HG02885 (cell line): ENCODE results near the gene CDK11A.
"Not testable (repeated sequence)": the region's sequence is repeated elsewhere in the genome, so short reads cannot be mapped to it uniquely, and the experiment has no call there.

ENCODE experiments used
- ATAC-seq: cut with Tn5 transposase; IDR thresholded peaks from one replicate; pipeline ENCODE4 v1.9.1; 2021; ENCODE audit warnings: mild to moderate bottlenecking; ENCODE audit not compliant: unreplicated experiment, poor library complexity

The CDK11A gene

DNA sequence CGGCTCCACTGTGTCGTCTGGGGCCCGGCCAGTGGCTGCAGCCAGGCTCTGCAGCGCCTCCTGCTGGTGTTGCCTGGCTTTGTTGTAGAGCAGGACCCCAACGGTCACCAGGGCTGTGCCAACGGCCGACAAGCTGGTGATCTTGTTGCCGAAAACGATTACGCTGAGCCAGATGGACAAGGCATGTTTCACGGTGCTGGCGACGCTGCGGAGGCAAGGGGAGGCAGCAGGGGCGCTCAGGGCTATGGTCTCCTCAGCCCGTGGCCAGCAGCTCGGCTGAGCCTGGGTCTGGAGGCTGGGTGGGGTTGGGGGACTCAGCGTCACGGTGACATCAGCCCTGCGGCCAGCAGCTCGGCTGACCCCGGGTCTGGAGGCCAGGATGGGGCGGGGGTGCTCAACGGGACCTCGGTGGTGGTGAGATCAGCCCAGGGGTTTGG is 58.3 kb downstream of the CDK11A start:
- ATAC-seq = no peak

DNA sequence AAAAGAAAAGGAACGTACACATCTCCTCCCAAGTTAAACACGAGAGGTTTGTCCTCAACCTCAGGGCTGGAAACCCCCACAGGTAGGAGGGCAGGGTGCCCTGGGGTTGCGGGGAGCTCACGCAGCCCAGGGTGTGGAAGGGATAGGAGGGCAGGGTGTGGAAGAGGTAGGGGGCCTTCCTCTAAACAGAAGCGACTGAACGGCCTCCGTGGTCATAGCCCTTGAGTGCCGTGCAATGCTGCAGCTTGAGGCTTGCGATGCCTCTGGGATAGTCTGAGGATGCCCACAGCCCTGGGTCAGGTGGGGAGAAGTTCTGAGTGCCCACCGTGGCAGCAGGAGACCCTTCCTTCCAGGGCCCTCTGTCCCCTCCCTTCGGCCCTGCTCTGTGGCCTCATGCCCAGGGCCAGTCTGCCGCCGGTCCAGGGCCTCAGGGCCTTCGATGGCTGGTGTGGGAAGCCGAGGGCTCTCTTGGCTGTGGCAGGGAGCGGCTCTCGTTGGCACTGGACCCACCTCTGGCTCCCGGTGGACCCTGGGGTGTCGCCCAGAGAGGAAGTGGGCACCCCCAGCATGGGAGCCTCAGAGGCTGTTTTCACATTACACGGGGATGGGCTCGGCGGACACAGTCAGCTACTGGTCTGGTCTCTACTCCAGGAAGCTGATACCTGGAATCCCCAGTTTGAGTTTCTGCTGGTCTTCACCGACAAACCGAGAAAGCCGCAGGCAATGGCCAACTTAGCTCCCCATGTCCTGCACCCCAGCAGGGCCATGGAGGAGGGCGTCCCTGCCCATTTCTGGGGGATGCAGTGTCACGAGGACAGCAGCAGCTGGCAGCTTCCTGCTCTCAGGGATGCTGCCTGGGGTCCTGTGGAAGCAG is 59.0 kb downstream of the CDK11A start:
- no peak for ATAC-seq

GRCh38 chr1:1664318-1664717 is 59.8 kb downstream of the CDK11A start:
- not testable (repeated sequence) for ATAC-seq

DNA sequence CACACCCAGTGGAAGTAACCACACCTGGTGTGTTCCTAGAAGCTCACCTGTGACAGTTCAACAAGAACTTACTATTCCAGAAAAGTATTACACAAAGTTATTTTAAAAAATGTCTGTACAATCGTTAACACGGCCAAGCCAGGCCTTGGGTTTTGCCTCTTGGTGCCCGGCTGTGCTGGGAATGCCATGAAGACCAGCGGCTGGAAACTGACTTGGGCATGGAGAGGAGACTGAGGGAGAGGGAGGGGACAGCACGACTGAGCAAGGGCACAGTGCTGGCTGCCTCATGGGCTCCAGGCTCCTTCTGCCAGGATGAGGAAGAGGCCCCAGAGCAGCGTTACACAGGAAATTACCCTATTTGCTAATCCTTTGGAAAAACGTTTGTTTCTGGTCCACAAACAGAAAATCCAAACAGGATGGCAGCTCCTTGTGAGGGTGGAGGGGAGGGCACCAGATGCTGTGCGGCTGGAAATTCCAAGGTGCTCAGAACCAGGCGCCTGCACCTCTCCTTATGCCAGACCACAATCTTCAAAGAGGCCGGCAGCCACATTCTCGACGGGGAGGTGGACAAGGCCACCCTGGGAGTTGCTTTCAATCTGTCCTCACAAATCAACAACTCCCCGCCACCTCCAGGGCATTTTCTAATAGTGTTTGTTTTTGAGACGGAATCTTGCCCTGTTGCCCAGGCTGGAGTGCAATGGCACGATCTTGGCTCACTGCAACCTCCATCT is 61.2 kb downstream of the CDK11A start:
- ATAC-seq = not testable (repeated sequence)

DNA sequence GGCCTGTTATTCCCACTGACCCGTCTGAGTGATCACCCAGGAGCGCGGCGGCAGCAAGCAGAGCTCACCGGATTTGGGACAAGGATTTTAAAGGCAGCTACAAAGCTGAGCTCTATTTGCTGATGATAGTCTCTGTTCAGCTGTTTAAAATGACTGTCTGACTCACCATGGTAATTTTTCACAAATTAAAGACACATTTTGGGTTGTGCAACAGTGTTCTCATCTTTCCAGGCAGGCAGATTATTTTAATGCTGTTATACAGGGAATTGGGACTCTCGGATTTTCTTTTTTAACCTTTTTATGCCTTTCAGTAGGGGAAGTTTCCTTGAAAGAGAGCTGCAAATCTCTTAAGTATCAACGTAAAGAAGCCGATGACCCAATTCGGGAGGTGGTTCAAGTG is 61.8 kb downstream of the CDK11A start:
- not testable (repeated sequence) for ATAC-seq

GRCh38 chr1:1658583-1659549 is 65.3 kb downstream of the CDK11A start, which contains the start of gene CDK11B:
Gene CDK11B (minus strand): TSS chr1:1659004. CDS start chr1:1657485, 1,519 bp downstream.
- peak; percentile 89 for ATAC-seq
